ENCODE data around the gene SLC5A10.
A peak's percentile ranks its signal among the peaks of the same experiment; 100 is the strongest.
"Not testable (repeated sequence)": the region's sequence is repeated elsewhere in the genome, so short reads cannot be mapped to it uniquely, and the experiment has no call there.

SLC5A10 gene

DNA sequence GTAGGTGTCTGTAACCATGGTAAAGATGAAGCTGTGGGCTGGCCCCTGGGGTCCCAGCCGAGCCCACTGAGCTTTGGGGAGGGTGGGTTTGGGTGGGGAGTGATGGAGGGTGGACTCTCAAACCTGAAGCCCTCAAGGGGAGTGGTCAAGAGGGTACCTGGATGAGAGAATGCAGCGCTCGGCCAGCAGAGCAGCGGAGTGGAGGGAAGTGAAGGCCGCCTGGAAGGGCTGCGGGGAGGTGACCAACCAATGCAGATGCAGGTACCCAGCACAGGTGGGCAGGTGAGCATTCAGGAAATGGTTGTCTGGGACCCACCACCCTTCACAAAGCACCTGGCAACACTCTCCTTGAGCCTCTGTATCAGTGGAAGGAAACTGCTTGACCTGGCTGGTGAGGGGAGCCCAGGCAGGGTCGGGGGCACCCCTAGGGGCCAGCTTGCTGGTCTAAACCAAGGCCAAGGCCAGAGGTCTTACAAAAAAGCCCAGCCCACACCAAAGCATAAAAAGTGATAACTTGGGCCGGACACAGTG, 3.4 kb upstream of the SLC5A10 start:
- DNase-seq, result no peak

DNA sequence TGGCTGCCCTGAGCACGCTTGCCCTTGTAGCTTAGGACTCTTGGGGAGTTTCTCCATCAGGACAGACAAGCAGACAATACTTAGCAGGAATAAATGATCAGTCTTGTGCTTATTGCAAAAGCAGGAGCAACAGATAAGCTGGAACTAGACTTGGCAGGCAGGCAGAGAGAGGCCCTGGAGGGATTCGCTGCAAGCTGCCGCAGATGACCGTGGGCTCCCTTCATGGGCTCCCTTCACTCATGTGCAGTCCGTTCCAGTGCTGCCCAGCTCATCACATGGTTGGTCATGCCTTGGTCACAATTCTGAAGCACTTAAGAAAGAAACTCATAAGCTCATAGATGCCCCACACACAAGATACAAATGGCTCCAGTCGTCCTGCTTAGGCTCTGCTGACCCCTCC, 2.4 kb upstream of the SLC5A10 start:
- no peak for DNase-seq

DNA sequence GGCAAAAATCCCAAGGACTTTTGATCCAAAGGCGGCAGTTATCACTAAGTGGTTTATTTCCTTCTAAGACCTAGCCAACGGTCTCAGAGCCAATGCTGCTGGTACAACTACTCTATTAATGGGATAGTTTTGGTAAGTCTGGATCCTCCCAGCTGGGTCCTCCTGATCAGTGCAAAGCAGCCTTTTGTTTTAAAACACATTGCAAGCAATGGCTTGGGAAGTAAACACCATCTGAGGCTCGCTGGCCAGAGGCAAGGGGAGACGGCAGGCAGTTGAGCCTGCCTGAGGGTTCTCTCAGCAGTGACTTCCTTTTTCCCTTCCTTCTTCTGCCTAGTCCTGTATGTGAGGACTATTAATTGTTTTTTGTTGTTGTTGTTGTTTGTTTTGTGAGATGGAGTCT, 1.6 kb upstream of the SLC5A10 start:
- no peak for DNase-seq

DNA sequence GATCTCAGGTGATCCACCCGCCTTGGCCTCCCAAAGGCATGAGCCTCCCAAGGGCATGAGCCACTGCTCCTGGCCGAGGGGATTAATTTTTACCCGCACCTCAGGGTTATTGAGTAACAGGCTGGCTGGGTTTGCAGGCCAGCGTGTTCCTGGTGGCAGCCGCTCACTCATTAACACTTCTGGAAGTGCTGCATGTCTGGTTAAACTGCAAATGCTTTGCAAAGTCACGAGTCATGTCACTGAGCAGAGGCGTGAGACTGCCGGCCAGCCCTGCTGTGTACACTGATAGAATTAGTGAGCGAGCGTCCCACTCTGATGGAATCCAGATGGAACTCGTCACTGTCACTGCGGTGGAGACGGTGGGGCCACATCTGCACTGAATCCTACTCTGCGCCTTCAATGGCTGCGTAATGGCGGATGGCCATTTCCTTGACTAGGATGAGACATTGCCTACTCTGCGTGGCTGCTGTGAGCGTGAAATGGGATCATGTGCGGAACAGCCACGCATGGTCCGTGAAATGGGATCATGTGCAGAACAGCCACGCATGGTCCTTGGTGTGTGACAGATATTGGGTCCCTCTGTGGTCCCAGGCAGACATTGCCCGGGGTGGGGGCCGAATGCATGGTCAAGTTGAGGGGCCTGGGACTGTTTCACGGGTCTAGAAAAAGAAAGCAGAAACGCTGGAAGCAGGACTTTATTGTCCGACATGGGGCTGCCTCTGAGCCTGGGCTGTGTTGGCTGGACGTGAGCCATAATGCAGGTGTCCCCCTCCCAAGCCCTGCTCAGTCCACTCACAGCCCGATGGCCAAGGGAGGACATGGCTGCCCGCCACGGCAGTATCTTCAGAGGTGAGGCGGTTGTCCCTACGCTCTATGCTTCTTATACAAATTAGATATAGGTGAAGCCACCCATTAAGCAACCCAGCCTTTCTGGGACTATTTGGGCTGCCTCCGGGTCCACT, 740 bp upstream of the SLC5A10 start:
- peak; percentile 69 for DNase-seq

DNA sequence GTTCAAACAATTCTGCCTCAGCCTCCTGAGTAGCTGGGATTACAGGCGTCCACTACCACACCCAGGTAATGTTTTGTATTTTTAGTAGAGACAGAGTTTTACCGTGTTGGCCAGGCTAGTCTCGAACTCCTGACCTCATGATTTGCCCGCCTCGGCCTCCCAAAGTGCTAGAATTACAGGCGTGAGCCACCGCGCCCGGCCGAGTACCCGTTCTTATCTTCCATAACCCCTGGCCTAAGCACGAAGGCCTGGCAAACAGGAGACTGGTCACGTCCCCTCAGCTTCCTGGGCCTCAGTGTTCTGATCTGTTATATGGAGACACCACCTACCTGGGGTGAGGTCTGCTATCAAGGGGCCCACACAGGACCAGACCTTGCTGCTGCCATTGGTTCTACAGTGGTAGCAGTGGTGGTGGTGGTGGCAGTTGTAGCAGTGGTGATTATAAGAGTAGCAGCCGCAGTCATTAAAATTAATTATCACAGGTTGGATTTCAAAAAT, 1.3 kb downstream of the SLC5A10 start:
- no peak for DNase-seq

DNA sequence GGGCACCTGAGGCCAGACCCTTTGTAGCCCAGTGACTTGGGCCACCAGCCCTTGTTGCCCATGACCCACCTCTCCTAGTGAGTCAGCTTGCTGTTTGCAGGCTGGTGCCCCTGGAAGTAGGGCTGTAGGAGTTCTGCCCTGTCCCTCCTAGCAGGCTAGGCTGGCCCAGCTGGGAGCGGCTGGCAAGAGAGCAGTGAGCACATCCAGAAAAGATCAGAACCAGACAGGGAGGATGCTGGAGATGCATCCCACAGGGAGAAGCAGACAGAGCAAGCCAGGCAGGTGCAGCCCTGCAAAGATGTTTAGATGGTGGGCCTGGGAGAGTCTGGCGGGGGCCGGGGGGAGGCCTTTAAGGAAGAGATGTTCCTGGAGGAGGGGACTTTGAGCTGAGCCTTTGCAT, 2.4 kb downstream of the SLC5A10 start:
- no peak for DNase-seq

DNA sequence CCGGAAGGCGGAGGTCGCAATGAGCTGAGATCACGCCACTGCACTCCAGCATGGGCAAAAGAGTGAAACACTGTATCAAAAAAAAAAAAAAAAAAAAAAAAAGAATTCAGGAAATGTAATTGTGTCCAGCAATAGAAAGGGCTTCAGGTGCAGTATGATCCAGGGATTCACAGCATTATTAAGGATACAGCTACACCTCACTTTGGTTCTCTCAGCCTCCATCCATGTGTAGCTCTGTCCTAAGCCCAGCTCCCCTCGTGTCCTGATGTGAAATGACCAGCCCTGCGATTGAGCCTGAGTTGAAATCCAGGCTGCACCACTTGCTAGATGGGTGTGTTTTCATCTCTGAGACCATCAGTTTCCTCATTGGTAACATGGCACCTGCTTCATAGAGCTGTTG, 3.0 kb downstream of the SLC5A10 start:
- no peak for DNase-seq

DNA sequence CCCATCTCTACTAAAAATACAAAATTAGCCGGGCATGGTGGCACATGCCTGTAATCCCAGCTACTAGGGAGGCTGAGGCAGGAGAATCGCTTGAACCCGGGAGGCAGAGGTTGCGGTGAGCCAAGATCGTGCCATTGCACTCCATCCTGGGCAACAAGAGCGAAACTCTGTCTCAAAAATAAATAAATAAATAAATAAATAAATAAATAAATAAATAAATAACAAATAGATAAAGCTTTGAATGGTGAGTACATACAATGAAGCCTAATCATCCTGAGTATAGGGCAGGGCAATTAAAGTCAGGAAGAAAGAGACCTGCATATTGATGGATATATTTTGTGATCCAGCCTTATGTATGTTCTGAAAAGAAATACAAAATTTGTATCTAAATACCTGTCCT, 4.1 kb downstream of the SLC5A10 start:
- DNase-seq, result not testable (repeated sequence)

DNA sequence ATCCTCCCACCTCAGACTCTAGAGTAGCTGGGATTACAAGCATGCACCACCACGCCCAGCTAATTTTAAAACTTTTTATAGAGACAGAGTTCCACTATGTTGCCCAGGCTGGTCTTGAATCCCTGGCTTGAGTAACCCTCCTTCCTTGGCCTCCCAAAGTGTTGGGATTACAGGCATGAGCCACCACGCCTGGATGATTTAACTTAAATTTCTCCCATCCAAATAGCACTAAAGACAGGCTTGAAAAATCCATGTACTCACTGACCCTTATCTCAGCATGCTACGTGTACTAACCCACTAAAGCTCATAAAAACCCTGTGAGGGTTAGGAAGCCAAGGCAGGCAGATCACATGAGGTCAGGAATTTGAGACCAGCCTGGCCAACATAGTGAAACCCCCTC, 4.6 kb downstream of the SLC5A10 start:
- no peak for DNase-seq

DNA sequence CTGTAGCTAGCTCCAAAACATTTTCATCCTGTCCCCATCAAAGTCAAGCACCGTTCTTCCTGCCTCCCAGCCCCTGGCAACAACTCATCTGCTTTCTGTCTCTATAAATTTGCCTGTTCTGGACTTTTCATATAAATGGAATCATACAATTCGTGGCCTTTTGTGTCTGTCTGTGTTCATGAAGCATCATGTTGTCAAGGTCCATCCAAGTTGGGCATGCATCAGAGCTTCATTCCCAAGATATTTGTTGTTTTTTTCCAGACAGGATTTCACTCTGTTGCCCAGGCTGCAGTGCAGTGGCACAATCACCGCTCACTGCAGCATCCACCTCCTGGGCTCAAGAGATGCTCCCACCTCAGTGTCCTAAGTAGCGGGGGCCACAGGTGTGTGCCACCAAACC, 5.9 kb downstream of the SLC5A10 start:
- no peak for DNase-seq

DNA sequence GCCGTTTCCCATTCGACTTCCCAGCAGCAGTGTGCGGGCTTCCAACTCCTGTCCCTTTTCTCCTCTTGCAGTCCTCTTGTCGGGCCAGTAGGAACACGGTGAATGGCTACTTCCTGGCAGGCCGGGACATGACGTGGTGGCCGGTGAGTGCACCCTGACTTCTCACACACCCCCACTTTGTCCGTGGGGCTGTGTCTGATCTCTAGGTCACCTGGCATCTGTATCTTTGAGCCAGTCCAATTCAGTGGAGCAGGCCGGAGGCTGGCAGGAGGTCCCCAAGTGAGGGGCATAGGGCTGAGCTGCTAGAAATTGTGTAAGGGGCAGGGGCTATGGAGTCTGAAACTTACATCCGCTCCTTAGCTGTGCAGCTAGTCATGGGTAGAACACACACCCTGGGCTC, 6.6 kb downstream of the SLC5A10 start:
- no peak for DNase-seq

DNA sequence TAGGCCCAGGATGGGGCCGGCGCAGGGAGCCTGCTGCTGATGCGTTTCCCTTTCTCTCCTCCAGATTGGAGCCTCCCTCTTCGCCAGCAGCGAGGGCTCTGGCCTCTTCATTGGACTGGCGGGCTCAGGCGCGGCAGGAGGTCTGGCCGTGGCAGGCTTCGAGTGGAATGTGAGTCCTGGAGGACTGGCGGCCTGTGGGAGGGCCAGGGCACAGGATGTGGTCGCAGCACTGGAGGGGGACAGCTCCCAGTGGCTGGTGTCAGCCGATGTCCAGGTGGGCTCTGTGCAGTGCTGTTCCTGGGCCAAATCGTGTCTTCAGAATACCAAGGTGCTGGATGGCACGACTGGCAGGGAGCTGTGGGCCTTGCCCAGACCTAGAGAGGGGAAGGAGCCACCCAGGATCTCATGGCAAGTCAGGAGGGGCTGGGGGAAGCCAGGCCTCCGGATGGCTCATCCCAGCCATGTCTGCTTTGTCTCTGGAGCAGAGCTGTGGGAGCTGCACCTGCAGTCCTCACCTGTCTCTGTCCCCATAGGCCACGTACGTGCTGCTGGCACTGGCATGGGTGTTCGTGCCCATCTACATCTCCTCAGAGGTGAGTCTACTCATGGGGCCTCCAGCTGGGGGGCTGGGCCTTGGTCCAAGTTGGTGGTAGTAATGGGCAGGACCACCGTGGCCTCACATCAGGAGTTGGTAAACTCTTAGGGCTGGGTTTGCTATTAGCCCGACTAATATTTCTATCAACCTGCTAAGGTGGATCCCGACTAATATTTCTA, 7.3 kb downstream of the SLC5A10 start:
- DNase-seq, result peak; percentile 88

DNA sequence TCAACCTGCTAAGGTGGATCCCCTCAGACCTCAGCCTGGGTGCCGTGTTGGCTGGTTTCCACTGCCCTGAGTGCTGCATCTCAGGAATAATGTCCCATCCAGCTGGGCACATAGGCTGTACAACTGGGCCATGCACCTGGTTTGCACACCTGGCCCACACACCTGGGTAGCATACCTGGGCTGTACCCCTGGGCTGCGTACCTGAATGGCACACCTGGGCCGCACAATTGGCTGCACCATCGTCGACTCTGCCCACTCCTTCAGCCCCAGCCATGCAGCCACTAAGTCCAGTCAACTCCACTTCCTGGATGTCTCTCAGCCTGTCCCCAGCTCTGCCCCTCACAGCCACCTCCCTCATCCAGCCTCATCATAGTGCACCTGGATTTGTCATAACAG, 7.9 kb downstream of the SLC5A10 start:
- no peak for DNase-seq

DNA sequence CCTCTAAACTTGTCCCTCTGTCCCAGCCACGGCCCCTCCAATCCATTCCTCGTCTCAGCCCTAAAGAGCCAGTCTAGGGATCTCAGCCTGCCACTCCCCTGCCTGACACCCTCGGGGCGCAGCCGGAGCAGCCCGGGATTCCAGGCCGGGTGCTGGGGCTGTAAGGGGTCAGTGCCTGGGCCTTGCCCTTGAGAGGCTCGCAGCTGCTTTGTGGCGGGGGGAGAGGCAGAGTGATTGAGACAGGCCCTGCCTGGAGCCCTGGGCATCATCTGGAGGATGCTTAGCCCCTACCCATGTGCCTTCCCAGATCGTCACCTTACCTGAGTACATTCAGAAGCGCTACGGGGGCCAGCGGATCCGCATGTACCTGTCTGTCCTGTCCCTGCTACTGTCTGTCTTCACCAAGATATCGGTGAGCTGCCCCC, 8.3 kb downstream of the SLC5A10 start:
- peak; percentile 80 for DNase-seq

DNA sequence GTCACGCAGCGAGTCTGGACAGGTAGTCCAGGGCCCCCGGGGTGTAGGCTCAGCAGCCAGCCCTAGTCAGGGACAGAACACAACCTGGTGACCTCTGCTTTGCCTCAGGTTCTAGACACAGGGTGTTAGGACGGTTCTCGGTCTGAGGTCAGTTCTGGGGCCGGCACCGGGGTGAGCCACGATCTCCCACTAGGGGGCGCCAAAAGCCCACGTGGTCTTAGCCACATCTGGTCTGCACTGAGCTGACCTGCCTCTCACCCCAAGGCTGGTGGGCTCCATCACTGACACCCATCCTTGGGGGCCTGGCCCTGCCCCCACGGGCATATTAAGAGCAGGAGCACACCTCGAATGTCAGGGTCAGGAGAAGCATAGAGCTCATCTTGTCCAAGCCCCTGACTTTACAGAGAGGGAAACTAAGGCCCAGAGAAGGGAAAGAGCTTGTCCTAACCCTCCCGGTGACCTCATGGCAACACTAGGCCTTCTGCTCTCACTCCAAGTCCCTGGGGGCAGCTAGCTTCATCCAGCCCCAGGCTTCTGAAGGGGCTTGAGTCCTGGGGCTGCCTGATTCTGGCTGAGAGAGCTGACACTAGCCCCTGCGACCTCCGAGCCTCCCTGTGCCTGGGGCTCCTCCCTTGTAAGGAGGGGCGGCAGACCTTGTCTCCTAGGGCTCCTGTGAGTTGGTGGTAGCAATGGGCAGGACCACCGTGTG, 9.0 kb downstream of the SLC5A10 start:
- DNase-seq, result peak; percentile 93

DNA sequence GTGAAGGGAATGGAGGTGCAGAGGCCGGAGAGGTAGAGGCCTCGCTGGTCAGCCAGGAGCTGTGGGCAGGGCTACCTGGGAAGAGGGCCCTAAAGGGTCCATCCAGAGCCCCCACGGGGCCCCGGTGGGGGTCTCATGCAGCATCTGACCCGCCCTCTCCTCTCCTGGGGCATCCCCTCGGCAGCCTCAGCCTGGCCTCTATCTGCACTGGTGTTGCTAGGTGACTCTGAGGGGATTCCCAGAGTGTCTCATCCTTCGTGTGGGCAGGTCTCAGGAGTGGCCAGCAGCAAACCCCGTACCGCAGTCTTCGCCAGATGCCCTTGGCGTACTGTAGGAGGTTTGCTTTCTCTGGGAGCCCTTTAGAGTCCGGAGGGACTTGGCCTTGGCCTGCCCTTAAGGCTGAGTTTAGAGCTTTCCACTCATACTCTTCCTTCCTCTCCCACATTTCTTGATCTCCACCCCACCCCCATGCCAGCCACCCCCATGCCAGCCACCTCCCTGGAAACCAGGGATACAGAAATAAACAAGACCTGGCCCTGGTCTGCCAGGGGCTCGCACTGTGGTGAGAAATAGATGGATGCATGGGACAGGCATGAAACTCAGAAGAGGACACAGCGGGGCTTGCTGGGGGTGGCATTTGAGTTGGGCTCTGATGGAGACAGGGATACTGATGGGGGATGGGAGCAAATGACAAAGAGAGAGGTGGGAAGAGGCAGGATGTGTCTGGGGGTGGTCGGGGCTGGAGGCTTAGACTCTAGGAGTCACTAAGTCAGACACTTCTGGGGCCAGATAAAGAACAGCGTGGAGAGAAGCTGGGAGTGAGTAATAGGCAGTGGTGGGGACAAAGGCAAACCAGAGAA, 9.9 kb downstream of the SLC5A10 start:
- peak; percentile 78 for DNase-seq

DNA sequence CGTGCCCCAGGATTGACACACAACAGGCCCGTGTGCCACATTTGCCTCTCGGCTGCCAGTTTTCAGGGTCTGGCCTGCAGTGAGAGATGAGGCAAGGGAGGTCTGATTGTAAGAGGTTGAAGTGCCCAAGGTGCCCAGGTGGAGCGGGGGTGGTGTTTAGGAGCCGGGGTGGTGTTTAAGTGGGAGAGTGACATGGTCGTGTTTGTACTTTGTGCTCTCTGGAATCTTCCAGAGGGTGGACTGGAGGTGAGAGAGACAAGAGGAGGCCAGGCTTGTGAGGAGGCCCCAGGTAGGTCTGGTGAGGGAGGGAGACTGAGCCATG, 10.5 kb downstream of the SLC5A10 start:
- DNase-seq, result no peak

DNA sequence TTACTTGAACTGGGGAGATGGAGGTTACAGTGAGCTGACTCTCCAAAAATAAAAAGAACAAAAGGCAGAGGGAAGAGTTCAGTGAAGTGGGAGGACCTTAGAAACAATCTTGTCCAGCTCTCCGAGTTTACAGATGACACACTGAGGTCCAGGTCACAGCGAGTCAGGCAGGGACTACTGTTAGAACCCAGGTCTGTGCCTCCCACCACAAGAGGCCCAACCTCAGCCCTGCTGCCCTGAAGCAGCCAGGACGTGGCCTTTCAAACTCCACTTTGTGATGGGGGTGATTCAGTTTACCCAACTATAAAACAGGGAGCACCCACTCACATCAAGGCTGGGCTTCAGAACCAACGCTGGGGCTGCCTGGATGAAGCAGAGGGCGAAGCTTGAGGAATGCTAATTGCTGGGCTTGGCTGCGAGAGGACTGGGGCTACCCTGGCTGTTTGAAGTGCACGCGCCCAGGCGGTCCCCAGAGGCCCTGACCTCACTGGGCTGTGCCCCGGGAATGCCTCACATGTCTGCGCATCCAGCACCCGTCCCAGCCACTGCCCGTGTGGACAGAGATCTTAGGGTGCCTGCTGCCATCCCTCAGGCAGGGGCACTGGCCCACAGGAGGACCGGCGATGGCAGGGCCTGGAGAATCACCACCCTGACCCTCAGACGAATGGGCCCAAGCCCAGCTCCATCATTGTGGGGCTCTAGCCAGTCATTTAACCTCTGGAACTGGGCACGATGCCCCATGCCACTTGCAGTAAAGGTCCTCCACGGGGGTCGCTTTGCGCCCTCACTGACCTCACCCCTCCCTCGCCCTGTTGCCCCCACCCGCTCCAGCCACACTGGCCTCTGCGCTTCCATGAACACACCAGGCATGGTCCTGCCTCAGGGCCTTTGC, 11.4 kb downstream of the SLC5A10 start:
- DNase-seq, result no peak

DNA sequence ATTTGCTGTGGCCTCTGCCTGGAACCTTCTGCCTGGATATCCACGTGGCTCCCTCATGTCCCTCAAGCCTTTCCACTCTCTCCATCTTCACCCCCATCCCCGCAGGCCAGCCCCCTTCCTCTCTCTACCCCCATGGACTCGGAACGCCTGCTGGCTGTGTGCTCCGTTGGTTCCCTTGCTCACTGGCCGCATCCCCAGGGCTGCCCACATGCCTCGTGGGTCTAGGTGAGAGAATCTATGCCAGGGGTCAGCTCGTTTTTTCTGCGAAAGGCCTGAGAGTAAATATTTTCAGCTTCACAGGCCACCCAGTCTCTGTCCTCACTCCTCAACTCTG, 12.0 kb downstream of the SLC5A10 start:
- DNase-seq, result no peak

DNA sequence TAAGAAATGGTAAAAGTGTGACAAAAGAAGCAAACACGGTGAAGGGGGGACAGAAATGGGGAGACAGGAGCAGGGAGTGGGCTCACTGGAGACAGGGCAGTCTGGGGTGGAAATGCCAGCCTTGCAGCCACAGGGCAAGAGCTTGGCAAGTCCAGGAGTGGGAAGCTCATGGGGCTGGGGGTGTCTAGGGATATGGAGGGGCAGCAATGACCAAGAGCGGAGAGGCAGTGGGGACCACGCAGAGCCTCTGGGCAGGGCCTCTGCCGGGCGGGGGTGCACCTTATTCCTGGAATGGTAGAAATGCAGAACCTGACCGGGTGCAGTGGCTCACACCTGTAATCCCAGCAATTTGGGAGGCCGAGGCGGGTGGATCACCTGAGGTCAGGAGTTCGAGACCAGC, 12.6 kb downstream of the SLC5A10 start:
- no peak for DNase-seq

DNA sequence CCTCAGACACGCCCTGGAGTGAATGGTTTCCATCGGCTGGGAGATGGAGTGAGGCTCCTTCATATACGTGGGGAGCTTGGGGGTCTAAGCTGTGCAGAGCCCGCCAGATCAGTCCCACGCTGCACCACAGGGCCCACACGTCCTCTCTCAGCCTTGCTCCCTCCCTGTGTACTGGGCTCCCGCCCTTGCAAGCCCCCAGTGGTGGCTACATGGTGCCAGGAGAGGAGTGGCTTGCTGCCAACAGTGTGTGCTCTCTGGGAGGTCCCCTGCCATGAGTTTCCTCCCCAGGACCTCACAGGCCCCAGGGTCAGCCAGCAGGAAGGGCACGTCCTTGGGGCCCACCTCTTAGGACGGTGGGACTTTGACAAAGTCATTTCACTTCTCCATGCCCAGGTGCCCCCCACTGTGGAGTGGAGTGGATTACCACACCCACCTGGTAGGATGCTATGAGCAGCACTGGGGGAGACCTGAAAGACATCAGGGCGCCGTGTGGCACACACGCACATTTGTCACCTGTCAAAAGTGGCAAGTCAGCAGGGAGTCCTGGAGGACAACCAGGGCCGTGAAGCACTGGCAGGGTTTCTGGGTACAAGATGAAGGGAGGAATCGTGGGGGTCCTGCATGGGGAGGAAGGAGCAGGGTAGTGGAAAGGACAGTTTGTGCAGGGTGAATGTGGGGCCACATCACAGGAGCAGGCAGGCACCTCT, 13.7 kb downstream of the SLC5A10 start:
- DNase-seq, result no peak

Data from islet precursor cell (in vitro differentiated cells).